Neuronal stem cell (in vitro differentiated cells): Measurements from ENCODE around the gene CMTM7.
"Not testable (repeated sequence)": the region's sequence is repeated elsewhere in the genome, so short reads cannot be mapped to it uniquely, and the experiment has no call there.

Experiments used
- DNase-seq: peaks from one replicate; pipeline ENCODE4 v3.0.0-alpha.2; 2013; ENCODE audit warnings: low spot score
- H2AFZ ChIP-seq: one replicate; pipeline ENCODE4 v1.6.1; 2013; ENCODE audit warnings: mild to moderate bottlenecking, low read length, inconsistent platforms
- H2AK5ac ChIP-seq: 2 replicates; pipeline ENCODE4 v1.6.1; 2013; ENCODE audit warnings: low read depth, mild to moderate bottlenecking, inconsistent platforms, low read length, moderate library complexity, mixed read lengths
- H2BK120ac ChIP-seq: 2 replicates; pipeline ENCODE4 v1.6.1; 2013; ENCODE audit warnings: low read depth, mild to moderate bottlenecking, inconsistent platforms, low read length, moderate library complexity, mixed read lengths
- H2BK12ac ChIP-seq: one replicate; pipeline ENCODE4 v1.6.1; 2013; ENCODE audit warnings: low read length, inconsistent platforms
- H2BK15ac ChIP-seq: 2 replicates; pipeline ENCODE4 v1.6.1; 2013; ENCODE audit warnings: mild to moderate bottlenecking, low read length, inconsistent platforms, mixed read lengths
- H2BK5ac ChIP-seq: one replicate; pipeline ENCODE4 v1.6.1; 2013; ENCODE audit warnings: inconsistent platforms, mild to moderate bottlenecking, low read length, moderate library complexity
- H3K14ac ChIP-seq: one replicate; pipeline ENCODE4 v1.6.1; 2013; ENCODE audit warnings: low read length, inconsistent platforms
- H3K18ac ChIP-seq: 2 replicates; pipeline ENCODE4 v1.6.1; 2013; ENCODE audit warnings: low read length, inconsistent platforms
- H3K23ac ChIP-seq: 2 replicates; pipeline ENCODE4 v1.6.1; 2013; ENCODE audit warnings: low read depth, mild to moderate bottlenecking, mixed read lengths, low read length, inconsistent platforms; ENCODE audit not compliant: poor library complexity
- H3K27ac ChIP-seq: replicated peaks from 3 replicates; pipeline ENCODE4 v1.5.1; 2013; ENCODE audit warnings: low read length, inconsistent platforms
- H3K27me3 ChIP-seq, 3 experiments: 2 replicates each; pipeline ENCODE4 v1.6.1; 2013; ENCODE audit warnings: low read length in 3 of 3, mild to moderate bottlenecking in 2 of 3, inconsistent platforms in 1 of 3, low read depth in 1 of 3, mixed read lengths in 1 of 3, moderate library complexity in 1 of 3; ENCODE audit not compliant: control insufficient read depth in 3 of 3, insufficient read depth in 3 of 3
- H3K36me3 ChIP-seq, 2 donors: replicated peaks in 1 of 2; 2 replicates each; pipeline ENCODE4 v1.6.1; 2013; ENCODE audit warnings: low read length in 2 of 2; ENCODE audit not compliant: control insufficient read depth in 2 of 2, insufficient read depth in 2 of 2
- H3K4ac ChIP-seq: 2 replicates; pipeline ENCODE4 v1.6.1; 2013; ENCODE audit warnings: inconsistent platforms, mild to moderate bottlenecking, low read length, moderate library complexity
- H3K4me1 ChIP-seq, 2 donors: 1 replicate in 1 of 2; 2 replicates in 1 of 2; pipeline ENCODE4 v1.6.1; 2013; ENCODE audit warnings: low read length in 2 of 2, low read depth in 1 of 2; ENCODE audit not compliant: control insufficient read depth in 2 of 2, insufficient read depth in 1 of 2
- H3K4me2 ChIP-seq: one replicate; pipeline ENCODE4 v1.6.1; 2013; ENCODE audit warnings: mild to moderate bottlenecking, low read length, inconsistent platforms; ENCODE audit not compliant: insufficient read depth, poor library complexity, severe bottlenecking
- H3K4me3 ChIP-seq, 2 donors: 2 replicates each; pipeline ENCODE4 v1.5.1; 2013; ENCODE audit warnings: low read length in 2 of 2, mild to moderate bottlenecking in 2 of 2, inconsistent platforms in 1 of 2, moderate library complexity in 1 of 2
- H3K79me1 ChIP-seq: one replicate; pipeline ENCODE4 v1.6.1; 2013; ENCODE audit warnings: low read depth, mild to moderate bottlenecking, inconsistent platforms, low read length, moderate library complexity
- H3K9ac ChIP-seq: one replicate; pipeline ENCODE4 v1.6.1; 2013; ENCODE audit warnings: mild to moderate bottlenecking, low read depth, low read length, inconsistent platforms; ENCODE audit not compliant: poor library complexity
- H3K9me3 ChIP-seq, 2 donors: replicated peaks in 1 of 2; 2 replicates each; pipeline versions ENCODE3 to v1.6.1; 2013; ENCODE audit warnings: low read length in 2 of 2, mild to moderate bottlenecking in 2 of 2, inconsistent platforms in 1 of 2, low read depth in 1 of 2, mixed read lengths in 1 of 2, moderate library complexity in 1 of 2; ENCODE audit not compliant: control insufficient read depth in 2 of 2, insufficient read depth in 1 of 2
- H4K8ac ChIP-seq: one replicate; pipeline ENCODE4 v1.6.1; 2013; ENCODE audit warnings: low read depth, mild to moderate bottlenecking, inconsistent platforms, low read length, moderate library complexity
- H4K91ac ChIP-seq: one replicate; pipeline ENCODE4 v1.6.1; 2013; ENCODE audit warnings: low read length, low read depth, mild to moderate bottlenecking, inconsistent platforms; ENCODE audit not compliant: poor library complexity
- WGBS, 2 donors: extraction: QIAGEN DNeasy Blood & Tissue Kit; methylation state at CpG; one replicate each; pipeline ENCODE4 v1.1.7; 2013; ENCODE audit warnings: missing lambda C conversion rate in 2 of 2, mixed read lengths in 1 of 2; ENCODE audit not compliant: insufficient read length in 2 of 2, insufficient replicate concordance in 1 of 2; ENCODE audit errors: extremely low coverage in 2 of 2; 5-methylcytosine and 5-hydroxymethylcytosine counted together

Gene CMTM7

GRCh38 chr3:32439421-32439820 is 47.8 kb downstream of the CMTM7 start:
- DNase-seq, H2AFZ ChIP-seq, H3K27me3 ChIP-seq, H2AK5ac ChIP-seq, H3K27ac ChIP-seq, H3K4ac ChIP-seq, H2BK15ac ChIP-seq, H3K23ac ChIP-seq, H3K18ac ChIP-seq, H3K14ac ChIP-seq, H3K4me2 ChIP-seq, H4K8ac ChIP-seq, H4K91ac ChIP-seq, H2BK12ac ChIP-seq, H2BK5ac ChIP-seq, H3K4me1 ChIP-seq, H3K9ac ChIP-seq, H2BK120ac ChIP-seq, H3K4me3 ChIP-seq, H3K79me1 ChIP-seq: not testable (repeated sequence)
- Histone ChIP-seq H3K9me3 (peaks cover 0 to 11% of the 10 kb centered on the region in 2 donors), H3K36me3 (peaks cover 0 to 27% of the 10 kb centered on the region in 2 donors)
- no CpG with 5 or more reads among the region's 4 CpGs for WGBS, 2 donors

GRCh38 chr3:32440611-32441350 is 49.1 kb downstream of the CMTM7 start:
- H3K4me1 ChIP-seq: peaks cover 0 to 2% of the 10 kb centered on the region in 2 donors
- H3K4ac ChIP-seq: no peak overlapping the region
- H3K4me2 ChIP-seq: no peak overlapping the region
- H3K23ac ChIP-seq: no peak overlapping the region
- H3K27ac ChIP-seq: no peak overlapping the region
- H3K18ac ChIP-seq: no peak overlapping the region
- no peaks in the 10 kb centered on the region for H3K79me1 ChIP-seq
- no peak for DNase-seq
- peaks cover 0 to 25% of the 10 kb centered on the region in 2 donors for H3K9me3 ChIP-seq
- H4K8ac ChIP-seq: no peak overlapping the region
- no peak overlapping the region for H4K91ac ChIP-seq
- WGBS, 2 donors: no CpG with 5 or more reads among the region's 10 CpGs
- H3K27me3 ChIP-seq: no peaks in the 10 kb centered on the region
- H3K14ac ChIP-seq: no peak overlapping the region
- H3K9ac ChIP-seq: no peak overlapping the region
- H2BK120ac ChIP-seq: no peak overlapping the region
- no peak overlapping the region for H2BK5ac ChIP-seq
- no peak overlapping the region for H2AFZ ChIP-seq
- H2BK15ac ChIP-seq: no peak overlapping the region
- H2AK5ac ChIP-seq: no peak overlapping the region
- no peak overlapping the region for H2BK12ac ChIP-seq
- H3K36me3 ChIP-seq: peaks cover 0 to 41% of the 10 kb centered on the region in 2 donors
- no peak overlapping the region for H3K4me3 ChIP-seq

- DNase-seq: no peak
- no peak overlapping the region for H3K4ac ChIP-seq
- no peak overlapping the region for H4K8ac ChIP-seq
- H3K4me3 ChIP-seq: no peak overlapping the region
- no peak overlapping the region for H2BK5ac ChIP-seq
- H3K9ac ChIP-seq: no peak overlapping the region
- H3K18ac ChIP-seq: no peak overlapping the region
- H3K79me1 ChIP-seq: no peaks in the 10 kb centered on the region
- H3K4me1 ChIP-seq: peaks cover 0 to 2% of the 10 kb centered on the region in 2 donors
- H3K14ac ChIP-seq: no peak overlapping the region
- no peak overlapping the region for H3K27ac ChIP-seq
- no peak overlapping the region for H2AFZ ChIP-seq
- H3K27me3 ChIP-seq: no peaks in the 10 kb centered on the region
- H3K23ac ChIP-seq: no peak overlapping the region
- H2BK15ac ChIP-seq: no peak overlapping the region
- H2BK12ac ChIP-seq: no peak overlapping the region
- peaks cover 0 to 41% of the 10 kb centered on the region in 2 donors for H3K9me3 ChIP-seq
- H2BK120ac ChIP-seq: no peak overlapping the region
- no CpG with 5 or more reads among the region's 3 CpGs for WGBS, 2 donors
- peaks cover 0 to 52% of the 10 kb centered on the region in 2 donors for H3K36me3 ChIP-seq
- H4K91ac ChIP-seq: no peak overlapping the region
- no peak overlapping the region for H3K4me2 ChIP-seq
- H2AK5ac ChIP-seq: no peak overlapping the region
Observed at GRCh38 chr3:32442766-32443165, 51.1 kb downstream of the CMTM7 start.

GRCh38 chr3:32443478-32443877 is 51.8 kb downstream of the CMTM7 start:
- H3K27ac ChIP-seq: no peak overlapping the region
- no peak overlapping the region for H2BK12ac ChIP-seq
- H3K79me1 ChIP-seq: no peaks in the 10 kb centered on the region
- peaks cover 0 to 41% of the 10 kb centered on the region in 2 donors for H3K9me3 ChIP-seq
- H2BK5ac ChIP-seq: no peak overlapping the region
- H3K18ac ChIP-seq: no peak overlapping the region
- no peak overlapping the region for H3K23ac ChIP-seq
- whole genome bisulfite sequencing, 2 donors: no CpG with 5 or more reads among the region's 1 CpG
- H2BK120ac ChIP-seq: no peak overlapping the region
- no peak overlapping the region for H3K4ac ChIP-seq
- H3K27me3 ChIP-seq: no peaks in the 10 kb centered on the region
- H3K4me1 ChIP-seq: peaks cover 0 to 2% of the 10 kb centered on the region in 2 donors
- H4K8ac ChIP-seq: no peak overlapping the region
- DNase-seq: no peak
- no peak overlapping the region for H3K14ac ChIP-seq
- H4K91ac ChIP-seq: no peak overlapping the region
- peaks cover 0 to 55% of the 10 kb centered on the region in 2 donors for H3K36me3 ChIP-seq
- no peak overlapping the region for H2BK15ac ChIP-seq
- no peak overlapping the region for H3K4me3 ChIP-seq
- no peak overlapping the region for H3K9ac ChIP-seq
- H3K4me2 ChIP-seq: no peak overlapping the region
- no peak overlapping the region for H2AK5ac ChIP-seq
- no peak overlapping the region for H2AFZ ChIP-seq
